GM21528 (cell line): Measurements from ENCODE around the gene FGF3.

Source experiments
- ATAC-seq: cut with Tn5 transposase; IDR thresholded peaks from one replicate; pipeline ENCODE4 v1.9.1; 2021; ENCODE audit warnings: mild to moderate bottlenecking, moderate library complexity; ENCODE audit not compliant: unreplicated experiment, low FRiP score

The FGF3 gene

DNA sequence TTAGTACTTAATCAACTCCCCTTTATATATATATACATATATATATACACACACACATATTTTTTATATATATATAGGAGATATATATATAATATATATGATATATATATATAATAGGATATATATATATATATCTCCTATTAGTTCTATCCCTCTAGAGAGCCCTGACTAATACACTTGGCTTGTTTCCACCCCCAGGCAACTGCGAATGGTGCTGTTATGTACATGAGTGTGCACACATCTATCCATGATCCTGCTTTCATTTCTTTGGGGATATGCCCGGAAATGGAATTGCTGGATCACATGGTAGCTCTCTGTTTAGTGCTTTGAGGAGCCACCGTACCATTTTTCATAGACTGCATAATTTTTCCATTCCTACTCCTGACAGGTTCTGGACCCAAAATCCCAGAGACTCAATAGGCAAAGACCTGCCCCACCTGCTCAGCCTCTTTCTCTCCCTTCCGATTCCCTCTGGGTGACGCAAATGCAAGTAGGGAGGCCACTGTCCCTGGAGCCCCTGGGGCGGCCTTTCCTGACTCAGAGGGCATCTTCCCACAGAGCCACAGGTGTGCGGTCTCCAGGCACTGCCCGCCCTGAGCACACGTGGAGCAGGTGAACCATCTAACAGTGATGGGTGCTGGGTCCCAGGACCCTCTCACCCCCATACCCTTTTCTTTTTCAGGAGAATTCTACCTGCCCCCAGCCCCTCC is 12.0 kb downstream of the FGF3 start:
- no peak for ATAC-seq

DNA sequence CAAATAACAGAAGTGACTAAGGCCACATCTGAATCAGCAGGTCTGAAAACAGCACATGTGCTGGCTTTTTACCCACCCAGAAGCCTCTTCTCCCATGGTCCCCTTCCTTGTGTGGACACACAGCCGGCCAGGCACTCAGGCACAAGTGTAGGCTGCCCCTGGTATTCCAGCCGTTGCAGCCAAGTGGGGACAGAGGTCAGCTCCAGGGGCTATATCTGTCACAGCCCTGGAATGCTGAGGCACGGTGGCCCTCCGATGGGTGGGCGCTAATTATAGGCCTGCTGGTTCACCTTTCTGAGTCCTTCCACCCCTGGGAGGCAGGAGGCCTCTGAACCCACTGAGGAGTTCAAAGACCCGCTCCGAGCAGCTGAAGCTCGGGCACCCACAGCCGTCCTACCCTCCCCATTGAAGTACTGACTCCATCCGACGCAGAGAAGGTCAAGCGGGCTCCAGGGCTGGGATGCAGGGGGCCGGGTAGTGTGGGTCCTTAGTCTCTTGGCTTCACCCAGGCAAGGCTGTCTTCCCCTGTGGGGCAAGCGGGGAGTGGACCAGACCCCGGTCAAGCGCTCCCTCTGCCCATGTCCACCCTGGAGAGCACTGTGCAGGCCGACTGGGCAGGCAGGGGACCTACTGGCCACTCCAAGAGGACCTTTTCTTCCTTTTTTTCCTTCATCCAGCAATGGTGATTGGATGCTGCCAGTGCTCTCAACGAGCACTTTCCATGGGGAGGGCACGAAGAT is 14.3 kb downstream of the FGF3 start:
- ATAC-seq, result no peak

DNA sequence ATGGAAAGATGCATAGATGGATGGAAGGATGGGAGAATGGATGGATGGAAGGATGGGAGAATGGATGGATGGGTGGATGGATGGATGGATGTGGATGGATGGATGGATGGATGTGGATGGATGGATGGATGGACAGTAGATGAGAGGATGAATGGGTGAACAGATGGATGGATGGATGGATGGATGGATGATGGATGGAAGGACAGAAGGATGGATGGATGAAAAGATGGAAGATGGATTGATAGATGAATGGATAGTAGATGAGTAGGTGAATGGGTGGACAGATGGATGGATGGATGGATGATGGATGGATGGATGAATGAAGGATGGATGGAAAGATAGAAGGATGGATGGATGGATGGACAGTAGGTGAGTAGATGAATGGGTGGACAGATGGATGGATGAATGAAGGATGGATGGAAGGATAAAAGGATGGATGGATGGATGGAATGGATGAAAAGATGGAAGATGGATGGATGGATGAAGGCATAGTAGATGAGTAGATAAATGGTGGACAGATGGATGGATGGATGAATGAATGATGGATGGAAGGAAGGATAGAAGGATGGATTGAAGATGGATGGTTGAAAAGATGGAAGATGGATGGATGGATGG is 15.5 kb downstream of the FGF3 start:
- no peak for ATAC-seq

DNA sequence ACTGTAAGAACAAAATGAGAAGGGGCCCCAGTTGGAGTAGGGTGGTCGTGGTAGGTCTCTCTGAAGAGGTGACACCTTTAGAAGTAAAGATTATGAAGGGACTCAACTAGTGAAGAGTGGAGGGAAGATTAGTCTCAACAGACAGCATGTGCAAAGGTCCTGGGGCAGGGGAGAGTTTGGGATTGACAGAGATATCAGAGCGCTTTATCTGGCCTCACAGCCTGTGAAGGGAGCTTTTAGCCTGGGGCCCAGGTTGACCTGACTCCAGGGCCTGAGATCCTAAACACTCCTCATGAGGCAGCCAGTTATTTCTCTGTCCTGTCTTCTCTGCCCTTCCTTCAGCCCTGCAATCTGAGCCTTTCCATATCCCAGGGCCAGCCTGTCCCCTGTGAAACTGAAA is 16.2 kb downstream of the FGF3 start:
- no peak for ATAC-seq

DNA sequence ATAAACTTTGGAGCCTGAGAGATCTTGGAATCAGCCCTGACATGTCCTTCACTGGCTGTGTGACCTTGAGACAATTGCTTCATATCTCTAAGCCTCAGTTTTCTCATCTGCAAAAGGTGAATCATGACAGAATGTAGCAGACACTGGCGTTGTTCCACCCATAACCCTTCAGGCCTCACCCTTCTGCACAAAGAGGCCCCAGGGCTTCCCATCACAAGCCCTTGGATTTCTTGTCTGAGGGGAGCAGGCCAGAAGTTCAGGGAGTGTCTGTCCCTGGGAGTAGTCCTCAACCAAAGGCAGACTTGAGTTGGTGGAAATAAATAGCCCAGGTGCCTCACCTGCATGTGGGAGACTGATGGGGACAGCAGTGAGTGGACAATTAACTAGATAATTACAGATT is 16.6 kb downstream of the FGF3 start:
- ATAC-seq, result no peak

DNA sequence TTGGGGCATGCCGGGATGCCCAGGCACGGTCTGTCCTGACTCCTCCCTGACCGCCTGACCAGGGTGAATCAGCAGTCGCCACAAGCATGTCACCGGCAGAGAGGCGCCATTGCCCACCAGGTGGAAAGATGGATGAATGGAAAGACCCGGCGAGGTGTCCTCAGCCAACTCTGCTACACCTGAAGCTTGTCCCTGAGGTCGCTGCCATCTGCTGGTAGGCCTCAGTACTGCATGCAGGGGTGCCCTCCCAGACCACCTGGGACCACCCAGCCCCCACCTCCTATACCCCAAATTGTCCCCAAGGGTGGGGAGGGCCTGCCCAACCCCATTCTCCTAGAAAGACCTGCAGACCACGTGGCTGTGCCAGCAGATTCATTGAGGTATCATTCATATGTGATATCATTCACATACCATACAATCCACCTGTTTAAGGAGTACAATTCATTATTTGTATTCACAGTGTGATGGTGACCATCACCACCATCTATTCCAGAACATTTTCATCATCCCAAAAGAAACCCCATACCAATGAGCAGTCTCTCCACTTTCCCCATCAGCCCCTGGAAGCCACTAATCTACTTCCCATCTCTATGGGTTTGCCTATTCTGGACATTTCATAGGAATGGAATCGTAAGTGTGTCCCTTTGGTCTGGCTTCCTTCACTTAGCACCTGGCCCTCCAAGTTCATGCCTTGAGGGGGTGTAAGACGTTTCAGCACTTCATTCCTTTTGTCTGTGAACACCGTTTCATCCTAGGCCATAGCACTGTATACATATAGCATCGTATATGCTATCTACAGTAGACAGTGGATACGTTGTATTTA is 17.5 kb downstream of the FGF3 start:
- no peak for ATAC-seq

DNA sequence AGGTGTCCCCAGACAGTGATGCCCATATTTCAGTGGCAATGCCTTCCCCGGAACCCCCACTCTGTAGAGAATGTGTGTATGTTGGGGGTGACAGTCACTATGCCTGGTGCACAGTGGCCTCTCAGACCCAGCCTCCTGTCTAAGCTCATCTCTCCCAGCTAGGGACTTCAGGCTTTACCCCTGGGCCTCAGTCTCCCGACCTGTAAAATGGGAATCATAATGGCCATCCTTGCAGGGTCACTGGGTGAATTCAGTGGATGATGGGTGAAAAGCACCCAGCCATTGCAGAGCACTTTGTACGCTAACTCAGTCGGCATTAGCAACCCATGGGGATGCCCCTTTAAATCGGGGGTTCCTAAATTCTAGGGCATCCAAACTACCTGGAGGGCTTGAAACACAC is 18.9 kb downstream of the FGF3 start:
- ATAC-seq, result no peak

DNA sequence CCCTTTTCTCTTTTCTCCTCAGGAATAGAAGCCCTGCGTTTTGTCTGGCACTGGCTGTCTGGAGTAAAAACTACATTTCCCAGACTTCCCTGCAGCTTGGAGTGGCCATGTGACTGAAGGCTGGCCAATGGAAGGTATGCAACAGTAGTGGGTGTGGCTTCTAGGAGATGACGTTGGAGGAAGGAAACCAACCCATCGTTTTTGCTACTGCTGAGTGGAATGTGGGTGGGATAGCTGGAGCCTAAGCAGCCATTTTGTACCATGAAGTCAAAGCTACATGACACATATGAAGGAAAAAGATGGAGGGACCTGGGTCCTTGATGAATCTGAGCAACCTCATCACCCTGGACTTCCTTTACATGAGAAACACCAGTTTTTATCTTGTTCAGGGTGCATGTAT is 19.6 kb downstream of the FGF3 start:
- no peak for ATAC-seq

DNA sequence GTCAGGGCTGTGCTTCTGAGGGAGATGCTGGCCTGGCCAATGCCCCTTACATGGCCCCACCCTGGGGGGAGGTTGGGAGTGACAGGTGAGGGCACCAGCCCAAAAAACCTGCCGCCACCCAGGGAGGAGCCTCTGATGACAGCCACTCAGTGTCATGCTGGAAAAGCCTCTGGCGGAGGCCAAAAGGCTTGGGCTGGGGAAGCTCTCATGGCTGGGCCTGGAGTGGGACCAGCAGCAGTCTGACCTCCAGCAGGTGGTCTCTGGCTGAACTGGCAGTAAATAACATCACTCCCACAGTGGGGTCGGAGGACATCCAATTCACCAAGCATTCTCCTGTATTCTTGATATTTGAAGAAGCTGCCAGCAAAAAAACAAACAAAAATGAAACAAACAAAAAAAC is 20.1 kb downstream of the FGF3 start:
- no peak for ATAC-seq

DNA sequence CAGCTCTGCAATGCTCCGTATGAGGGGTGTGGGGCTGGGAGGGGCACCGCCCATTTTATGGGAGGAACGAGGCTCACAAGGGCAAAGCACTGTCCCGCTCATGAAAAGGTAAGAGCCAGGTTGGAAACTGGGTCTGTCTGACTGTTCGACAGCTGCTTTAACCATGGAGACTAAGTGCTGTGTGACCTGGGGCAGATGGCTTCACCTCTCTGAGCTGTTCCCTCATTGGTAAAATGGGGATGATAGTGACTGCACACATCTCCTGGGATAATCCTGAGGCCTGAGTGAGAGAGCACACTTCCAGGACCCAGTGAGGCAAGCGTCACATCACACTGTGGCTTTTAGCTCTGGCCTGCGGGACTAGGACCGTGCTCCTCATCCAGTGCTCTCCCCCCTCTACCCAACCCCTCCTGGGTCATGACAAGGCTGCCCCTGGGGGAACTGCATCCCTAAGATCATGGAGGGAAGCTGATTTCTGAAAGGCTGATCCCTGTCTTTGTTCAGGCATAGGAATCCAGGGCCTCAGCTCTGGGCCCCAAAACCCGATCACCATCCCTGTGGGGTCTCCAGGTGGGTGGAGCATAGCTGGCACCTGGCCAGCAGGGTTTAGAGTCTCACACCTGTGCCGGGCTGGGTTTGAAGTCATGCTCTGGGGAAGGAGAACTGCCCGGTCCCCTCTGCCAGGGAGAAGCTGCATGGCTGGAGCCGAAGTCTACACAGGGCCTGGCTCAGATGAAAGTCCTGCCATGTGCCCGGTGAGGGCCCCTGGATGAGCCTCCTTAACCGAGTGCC is 21.3 kb downstream of the FGF3 start:
- ATAC-seq, result no peak

DNA sequence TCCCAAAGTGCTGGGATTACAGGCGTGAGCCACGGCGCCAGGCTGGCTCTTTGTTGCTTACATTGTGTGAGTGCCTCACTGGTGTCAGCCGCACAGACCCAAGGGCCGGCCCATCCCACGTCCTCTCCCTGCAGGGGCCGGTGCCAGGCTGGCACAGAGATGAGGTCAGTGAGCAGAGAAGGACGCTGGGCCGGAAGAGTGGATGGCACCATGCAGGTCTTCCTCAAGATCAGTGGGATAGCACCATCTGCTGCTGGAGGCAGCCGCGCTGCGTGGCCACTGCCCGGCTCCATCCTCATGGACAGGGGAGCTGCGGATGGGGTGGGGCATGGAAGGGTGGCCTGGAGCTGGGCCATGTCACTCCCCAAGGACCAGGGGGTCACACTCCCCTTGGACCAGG is 22.1 kb downstream of the FGF3 start:
- ATAC-seq, result no peak

DNA sequence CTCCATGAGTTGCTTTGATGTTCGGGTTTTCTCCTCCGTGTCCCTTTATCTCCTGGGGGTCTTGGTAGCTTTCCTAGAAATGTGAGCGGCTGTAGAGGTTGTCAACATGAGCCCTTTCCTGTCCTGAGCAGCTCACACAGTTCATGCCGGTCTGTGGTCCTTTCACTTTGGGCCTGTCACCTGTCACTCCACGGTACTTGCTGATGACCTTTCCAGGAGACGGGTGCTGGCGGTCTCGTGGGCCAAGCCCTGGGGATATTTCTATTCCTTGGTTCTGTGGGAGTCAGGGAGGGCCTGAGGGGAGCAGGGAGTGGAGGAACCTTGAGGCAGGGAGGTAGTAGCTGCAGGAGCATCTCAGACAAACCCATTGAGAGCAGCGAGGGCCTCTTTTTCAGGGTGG is 23.2 kb downstream of the FGF3 start:
- no peak for ATAC-seq

DNA sequence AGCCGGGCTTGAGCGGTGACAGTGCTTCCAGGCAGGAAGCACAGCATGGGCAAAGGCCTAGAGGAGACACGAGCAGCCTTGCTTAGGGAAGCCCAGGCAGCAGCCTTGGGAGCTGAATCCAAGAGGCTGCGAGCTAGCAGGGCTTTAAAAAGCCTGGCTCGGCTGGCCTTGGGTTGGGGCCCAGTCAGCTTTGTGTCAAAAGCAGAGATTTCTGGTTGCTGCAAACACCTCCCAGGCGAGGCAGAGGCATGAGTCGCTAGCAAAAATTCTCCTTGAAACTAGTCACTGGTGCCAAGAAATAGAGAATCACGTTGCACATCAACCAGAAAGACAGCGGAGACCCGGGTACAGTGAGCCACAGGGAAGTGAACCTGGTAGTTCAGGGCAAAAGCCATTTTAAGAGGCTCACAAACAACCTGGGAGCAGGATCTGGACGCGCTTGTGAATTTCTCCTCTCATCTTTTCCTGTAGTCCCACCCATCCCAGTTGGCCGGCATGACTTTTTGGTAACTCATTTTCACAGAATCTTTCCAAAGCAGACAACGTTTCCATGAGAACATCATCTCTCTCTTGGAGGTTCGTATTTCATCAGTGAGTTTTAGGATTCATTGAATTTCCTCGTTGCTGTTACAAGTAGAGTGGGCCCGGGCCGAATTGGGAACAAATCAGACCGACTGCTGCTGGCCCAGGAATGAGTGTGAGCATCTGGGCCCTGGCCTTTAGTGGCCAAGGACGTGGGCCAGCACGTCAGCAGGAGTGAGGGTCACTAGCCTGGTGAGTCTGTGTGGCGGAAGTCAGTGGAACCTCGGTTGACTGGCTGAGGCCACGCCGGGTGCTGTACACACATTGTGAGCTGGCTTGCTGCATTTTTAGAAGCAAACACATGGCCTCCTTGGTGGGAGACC is 27.7 kb downstream of the FGF3 start:
- no peak for ATAC-seq

DNA sequence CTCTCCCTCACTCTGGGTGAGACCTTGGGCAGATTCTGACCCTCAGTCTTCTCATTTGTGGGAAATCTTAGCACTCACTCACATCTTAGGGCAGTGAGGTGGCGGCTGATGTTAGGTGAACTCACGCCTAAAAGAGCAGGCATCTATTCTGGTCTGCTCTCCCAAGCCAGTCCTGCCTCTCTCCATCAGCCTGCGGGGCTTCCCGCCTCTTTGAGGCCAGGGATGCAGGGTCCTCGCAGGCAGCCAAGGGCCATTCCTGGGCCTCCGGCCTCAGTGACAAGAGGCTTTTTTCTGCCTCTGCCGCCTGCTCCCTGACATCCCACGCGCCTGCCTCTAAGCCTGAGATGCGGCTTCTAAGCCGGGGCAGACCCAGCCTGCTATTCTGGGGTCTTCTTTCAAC is 30.3 kb downstream of the FGF3 start:
- ATAC-seq, result no peak

DNA sequence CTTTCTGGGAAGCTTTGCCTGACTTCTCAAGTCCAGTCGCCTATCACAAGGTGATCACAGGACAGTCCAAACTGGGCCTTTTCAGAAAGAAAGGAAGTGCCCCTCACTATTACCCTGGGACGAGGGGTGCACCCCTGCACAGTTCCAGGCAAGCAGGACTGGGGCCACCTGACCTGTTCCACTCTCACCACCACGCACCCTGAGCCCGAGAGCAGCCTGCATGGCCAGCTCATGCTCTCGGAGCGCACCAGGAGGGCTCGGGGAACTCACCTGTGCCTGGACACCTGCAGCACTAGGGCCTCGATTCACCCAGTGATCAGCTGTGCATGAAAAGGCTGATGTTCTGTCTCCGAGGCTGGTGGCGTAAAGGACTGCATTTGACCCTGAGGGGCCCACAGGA is 31.3 kb downstream of the FGF3 start:
- no peak for ATAC-seq

DNA sequence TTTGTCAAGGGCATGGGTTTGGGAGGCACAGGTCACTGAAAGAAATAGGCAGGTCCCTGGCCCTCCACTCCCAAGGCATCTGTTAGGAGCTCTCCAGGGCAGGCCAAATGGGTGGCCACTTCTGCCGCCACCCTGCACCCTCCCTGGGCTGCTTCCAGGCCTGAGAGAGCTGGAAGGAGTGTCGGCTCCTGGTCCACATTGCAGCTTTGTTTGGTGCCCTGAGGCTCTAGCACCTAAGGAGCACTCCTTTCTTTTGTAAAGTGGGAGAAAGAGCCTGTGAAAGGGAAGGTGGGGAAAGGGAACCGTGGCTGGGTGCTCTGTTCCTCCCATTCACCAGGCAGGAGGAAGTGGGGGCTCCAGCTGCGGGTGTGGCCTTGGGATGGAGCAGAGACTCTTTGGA is 31.8 kb downstream of the FGF3 start:
- ATAC-seq, result no peak

DNA sequence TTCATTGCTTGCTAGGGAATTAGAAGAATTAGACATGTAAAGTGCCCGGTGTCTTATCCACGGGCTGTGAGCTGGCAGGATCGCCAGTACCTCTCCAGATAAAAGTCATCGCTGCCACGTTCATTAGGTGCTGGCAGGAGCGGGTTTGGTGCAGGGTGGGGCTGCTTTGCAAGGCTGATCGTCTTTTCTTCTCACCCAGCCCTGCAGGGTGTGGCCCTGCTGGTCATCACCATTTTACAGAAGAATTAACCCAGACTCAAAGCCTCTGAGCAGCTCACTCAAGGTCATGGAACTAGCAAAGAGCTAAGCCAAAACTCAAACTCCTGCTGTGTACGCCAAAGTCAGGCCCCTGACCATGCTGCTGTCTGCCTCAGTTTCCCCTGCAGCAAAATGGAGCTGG is 38.0 kb downstream of the FGF3 start:
- ATAC-seq, result no peak

DNA sequence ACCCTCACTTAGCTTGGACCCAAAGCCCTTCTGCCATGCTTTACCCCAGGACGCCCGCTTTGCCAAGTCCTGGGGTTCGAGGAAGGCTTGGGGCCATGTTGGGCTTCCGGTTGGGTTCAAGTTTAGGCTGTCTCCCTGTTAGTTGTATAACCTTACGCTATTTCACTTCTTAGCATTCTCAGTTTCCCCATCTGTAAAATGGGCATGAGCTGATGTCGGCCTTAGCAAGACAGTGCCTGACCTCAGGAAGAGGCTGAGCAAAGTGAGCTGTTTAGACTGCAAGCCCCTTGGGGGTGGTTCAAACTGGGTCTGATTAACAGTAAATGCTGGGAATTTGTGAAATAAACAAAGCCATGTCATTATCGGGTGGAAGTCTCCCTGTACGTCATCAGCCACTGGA is 40.8 kb downstream of the FGF3 start:
- no peak for ATAC-seq

DNA sequence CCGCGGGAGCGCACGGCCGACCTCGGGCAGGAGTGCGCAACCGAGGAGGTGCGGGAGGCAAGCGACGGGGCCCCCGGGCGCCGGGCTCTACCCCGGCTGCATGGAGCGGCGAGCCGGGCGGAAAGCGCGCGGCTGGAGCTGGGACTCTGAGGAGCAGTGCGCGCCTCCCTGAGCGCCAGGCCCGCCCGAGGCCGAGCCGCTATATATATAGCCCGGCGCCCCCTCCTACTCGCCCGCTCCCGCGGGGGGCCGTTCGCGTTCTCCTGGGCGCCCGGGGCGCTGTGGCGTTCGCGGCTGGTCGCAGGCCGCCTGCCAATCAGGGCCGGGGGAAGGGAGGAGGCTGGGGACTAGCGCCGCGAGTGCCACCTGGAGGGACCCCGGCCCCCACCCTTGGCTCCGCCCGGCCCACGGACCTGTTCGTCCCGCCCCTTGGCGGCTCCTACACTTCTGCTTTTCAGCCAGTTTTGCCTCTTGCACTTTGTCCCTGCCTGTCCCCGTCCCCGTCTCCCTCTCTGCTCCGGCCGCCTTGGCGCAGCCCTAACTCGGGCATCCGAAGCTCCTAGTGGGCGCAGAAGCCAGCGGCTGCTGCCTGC is 44.0 kb downstream of the FGF3 start, which contains the start of gene FGF4:
Gene FGF4, minus strand, starts transcription at position 179 of the 593 bp plus-strand sequence. CDS start 257 bp downstream, outside the sequence.
- ATAC-seq, result no peak
